ENCODE data around the gene DTL.

DNA sequence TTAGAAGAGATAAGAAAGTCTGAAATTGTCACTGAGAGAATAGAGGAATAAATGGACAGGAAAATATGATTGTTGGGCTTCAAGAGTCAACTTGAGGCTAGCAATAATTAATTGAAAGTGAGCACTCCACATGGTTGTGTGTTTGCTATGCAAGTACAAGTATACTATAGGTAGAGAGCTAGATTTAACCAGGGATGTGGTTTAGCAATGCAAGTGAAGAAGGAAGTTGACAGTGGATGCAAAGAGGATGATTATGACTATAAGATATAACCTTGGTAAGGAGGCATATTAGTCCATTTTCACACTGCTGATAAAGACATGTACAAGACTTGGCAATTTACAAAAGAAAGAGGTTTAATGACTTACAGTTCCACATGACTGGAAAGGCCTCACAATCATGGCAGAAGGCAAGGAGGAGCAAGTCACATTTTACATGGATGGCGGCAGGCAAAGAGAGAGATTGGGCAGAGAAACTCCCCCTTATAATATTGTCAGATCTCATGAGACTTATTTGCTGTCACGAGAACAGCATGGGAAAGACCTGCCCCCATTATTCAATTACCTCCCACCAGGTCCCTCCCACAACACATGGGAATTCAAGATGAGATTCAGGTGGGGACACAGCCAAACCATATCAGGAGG, 47.3 kb downstream of the DTL start:
- TF ChIP-seq CTCF (IDR thresholded peaks at IDR 0.05; ENCODE audit: insufficient read depth, low read length, poor library complexity, severe bottlenecking) (no peak), EZH2phosphoT487 (conservative IDR thresholded peaks at IDR 0.05; ENCODE audit: low read length) (no peak)

Data from SU-DHL-6 (cell line).